Esophagus muscularis mucosa (tissue), 4 donors: ENCODE results near the gene C21orf58. TPM values are rescaled to one million over a fixed set of nuclear protein-coding genes. Genes with fewer than 3 reads are reported as not detected.
A peak's percentile ranks its signal among the peaks of the same experiment; 100 is the strongest.

Experiments
- DNase-seq: peaks from one replicate; pipeline ENCODE4 v3.0.0-alpha.2; 2017; ENCODE audit errors: extremely low spot score
- H3K27ac ChIP-seq, 4 donors: fragments of 200-600 bp; sonication (generic); replicated peaks in 1 of 4; 1 replicate in 3 of 4; 2 replicates in 1 of 4; pipeline ENCODE4 v1.5.1; 2016 to 2019; ENCODE audit warnings: mild to moderate bottlenecking in 1 of 4
- H3K27me3 ChIP-seq, 4 donors: fragments of 200-600 bp; sonication (generic); one replicate each; pipeline versions ENCODE4 v1.5.1 to v1.6.0; 2016 to 2019
- H3K36me3 ChIP-seq, 4 donors: fragments of 200-600 bp; sonication (generic); one replicate each; pipeline ENCODE4 v1.5.1; 2016 to 2019
- H3K4me1 ChIP-seq, 4 donors: fragments of 200-600 bp; sonication (generic); one replicate each; pipeline ENCODE4 v1.5.1; 2016 to 2019
- H3K4me3 ChIP-seq, 4 donors: fragments of 200-600 bp; sonication (generic); 1 replicate in 2 of 4; 2 replicates in 2 of 4; pipeline ENCODE4 v1.5.1; 2016 to 2019; ENCODE audit warnings: mild to moderate bottlenecking in 4 of 4, moderate library complexity in 1 of 4
- H3K9me3 ChIP-seq, 4 donors: fragments of 200-600 bp; sonication (generic); 1 replicate in 3 of 4; 2 replicates in 1 of 4; pipeline ENCODE4 v1.5.1; 2016 to 2019
- EP300 ChIP-seq: sonication (generic); formaldehyde crosslinking; IDR thresholded peaks from one replicate; pipeline ENCODE4 v1.6.1; 2017; ENCODE audit warnings: antibody characterized with exemption
- POLR2A ChIP-seq: fragments of 450-650 bp; IDR thresholded peaks from one replicate; pipeline ENCODE4 v1.6.1; 2017; ENCODE audit warnings: antibody characterized with exemption, moderate library complexity, mild to moderate bottlenecking, low read depth
- POLR2AphosphoS5 ChIP-seq, 2 donors: sonication (generic); formaldehyde crosslinking; IDR thresholded peaks; one replicate each; pipeline ENCODE4 v1.6.1; 2017; ENCODE audit warnings: antibody characterized with exemption in 2 of 2
- WGBS: methylation state at CpG from one replicate; pipeline ENCODE4 v1.1.5; 2018; 5-methylcytosine and 5-hydroxymethylcytosine counted together
- intact Hi-C: fragments of 100-400 bp; cut with DNase I; formaldehyde crosslinking; loops from one replicate; pipeline ENCODE4 v1.15.1; 2023
- total RNA-seq, 4 donors: library from RNA; depleted of rRNA; stranded (reverse); fragments of >200 nt; gene quantifications; one replicate each; pipeline versions ENCODE4 v1.1.0 to v1.2.1, GENCODE V29; 2016
- TF ChIP-seq, protein P1 (sequence below), 3 experiments: fragments of 200-600 bp in 2 of 3; fragments of 450-650 bp in 1 of 3; sonication (generic) in 2 of 3; IDR thresholded peaks; one replicate each; pipeline ENCODE4 v1.5.1; 2017 to 2019; ENCODE audit warnings: antibody characterized with exemption in 3 of 3, mild to moderate bottlenecking in 2 of 3, moderate library complexity in 1 of 3

The C21orf58 gene
- total RNA-seq, 4 donors from 2014 or later = 0.50 to 2.5 (median 1.7) TPM

DNA sequence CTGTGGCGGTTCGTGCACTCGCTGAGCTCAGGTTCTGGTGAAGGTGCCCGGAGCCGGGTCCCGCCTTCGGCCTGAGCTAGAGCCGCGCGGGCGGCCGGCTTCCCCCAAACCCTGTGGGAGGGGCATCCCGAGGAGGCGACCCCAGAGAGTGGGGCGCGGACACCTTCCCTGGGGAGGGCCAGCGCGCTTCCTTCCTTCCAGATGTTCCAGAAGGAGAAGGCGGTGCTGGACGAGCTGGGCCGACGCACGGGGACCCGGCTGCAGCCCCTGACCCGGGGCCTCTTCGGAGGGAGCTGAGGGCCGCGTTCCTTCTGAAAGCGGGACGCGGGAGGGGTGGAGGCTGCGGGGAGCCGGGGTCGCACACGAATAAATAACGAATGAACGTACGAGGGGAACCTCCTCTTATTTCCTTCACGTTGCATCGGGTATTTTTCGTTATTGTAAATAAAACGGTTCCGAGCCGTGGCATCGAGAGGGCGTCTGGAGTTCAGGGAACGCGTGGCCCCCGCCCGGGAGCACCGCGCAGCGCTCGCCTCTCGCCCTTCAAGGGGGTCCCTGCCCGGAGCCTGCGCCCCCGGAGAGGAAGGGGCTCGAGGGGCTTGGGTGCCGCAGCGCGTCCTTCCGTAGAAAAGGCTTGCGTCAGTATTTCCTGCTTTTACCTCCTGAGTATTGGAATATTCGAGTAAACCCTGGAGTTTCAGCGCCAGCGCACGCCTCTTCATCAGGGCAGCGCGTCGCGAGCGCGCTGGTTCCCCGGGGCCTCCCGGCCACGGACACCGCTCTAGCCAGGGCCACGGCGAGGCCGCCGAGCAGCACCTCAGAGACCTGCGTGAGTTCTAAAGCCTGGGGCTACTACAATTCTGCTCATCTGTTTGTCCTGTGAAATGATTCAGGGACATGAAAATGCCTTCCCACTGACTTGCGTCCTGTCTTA, 26.1 kb downstream of the C21orf58 start:
- H3K27ac ChIP-seq = peak overlapping the region; percentile 52 to 69 (median 62)
- peaks cover 0 to 19% (median 8%) of the 10 kb centered on the region in 4 donors for H3K36me3 ChIP-seq
- WGBS = 3% methylated on average over 54 of the region's 84 CpGs
- H3K4me3 ChIP-seq = peak overlapping the region; percentile 46 to 58 (median 52)
- peaks cover 0 to 69% (median 4%) of the 10 kb centered on the region in 4 donors for H3K27me3 ChIP-seq
- H3K4me1 ChIP-seq = peaks cover 14 to 35% (median 28%) of the 10 kb centered on the region in 4 donors
- DNase-seq = no peak
- intact Hi-C loops = no loop called here
- H3K9me3 ChIP-seq = no peaks in the 10 kb centered on the region
- TF ChIP-seq POLR2A (no peak), POLR2AphosphoS5 (IDR thresholded peaks at IDR 0.05) (no peak), EP300 (no peak)
- TF ChIP-seq, protein P1, sequence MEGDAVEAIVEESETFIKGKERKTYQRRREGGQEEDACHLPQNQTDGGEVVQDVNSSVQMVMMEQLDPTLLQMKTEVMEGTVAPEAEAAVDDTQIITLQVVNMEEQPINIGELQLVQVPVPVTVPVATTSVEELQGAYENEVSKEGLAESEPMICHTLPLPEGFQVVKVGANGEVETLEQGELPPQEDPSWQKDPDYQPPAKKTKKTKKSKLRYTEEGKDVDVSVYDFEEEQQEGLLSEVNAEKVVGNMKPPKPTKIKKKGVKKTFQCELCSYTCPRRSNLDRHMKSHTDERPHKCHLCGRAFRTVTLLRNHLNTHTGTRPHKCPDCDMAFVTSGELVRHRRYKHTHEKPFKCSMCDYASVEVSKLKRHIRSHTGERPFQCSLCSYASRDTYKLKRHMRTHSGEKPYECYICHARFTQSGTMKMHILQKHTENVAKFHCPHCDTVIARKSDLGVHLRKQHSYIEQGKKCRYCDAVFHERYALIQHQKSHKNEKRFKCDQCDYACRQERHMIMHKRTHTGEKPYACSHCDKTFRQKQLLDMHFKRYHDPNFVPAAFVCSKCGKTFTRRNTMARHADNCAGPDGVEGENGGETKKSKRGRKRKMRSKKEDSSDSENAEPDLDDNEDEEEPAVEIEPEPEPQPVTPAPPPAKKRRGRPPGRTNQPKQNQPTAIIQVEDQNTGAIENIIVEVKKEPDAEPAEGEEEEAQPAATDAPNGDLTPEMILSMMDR (IDR thresholded peaks at IDR 0.05) = no peak

DNA sequence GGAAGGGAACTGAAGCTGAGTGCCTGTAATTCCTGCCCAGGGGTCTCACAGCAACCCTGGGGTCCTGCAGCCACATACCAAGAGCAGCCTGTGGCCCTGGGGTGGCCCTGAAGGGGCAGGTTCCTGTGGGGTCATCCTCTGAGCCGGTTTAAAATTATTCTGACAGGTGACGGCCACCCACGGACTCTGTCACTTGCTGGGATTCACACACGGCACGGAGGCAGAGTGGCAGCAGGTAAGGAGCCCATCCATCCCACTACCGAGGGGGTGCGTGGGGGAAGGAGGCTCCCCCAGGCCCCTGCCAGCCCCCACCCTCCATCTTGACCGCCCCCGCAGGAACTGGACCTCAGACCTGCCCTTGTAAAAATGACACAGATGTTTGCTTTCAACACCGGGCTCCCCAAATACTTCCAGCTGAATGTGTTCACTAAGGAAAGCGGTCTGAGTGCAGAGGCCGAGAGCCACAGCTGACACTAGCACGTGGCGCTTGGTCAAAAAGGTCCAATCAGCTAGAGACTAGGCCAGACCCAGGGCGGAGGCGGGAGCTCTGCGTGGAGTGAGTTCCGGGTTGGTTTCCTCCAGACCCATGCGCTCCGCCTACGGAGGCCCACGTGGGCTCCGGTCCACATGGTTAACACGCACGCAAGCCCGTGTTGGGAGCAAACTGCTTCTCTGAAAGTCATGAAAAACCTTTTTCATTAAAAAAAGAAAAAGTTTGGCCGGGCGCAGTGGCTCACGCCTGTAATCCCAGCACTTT, 27.5 kb downstream of the C21orf58 start:
- peak overlapping the region in 3 of 4 donors; percentile 6 to 52 (median 33) for H3K4me3 ChIP-seq
- peaks cover 0 to 58% (median 4%) of the 10 kb centered on the region in 4 donors for H3K27me3 ChIP-seq
- H3K36me3 ChIP-seq = peaks cover 0 to 19% (median 14%) of the 10 kb centered on the region in 4 donors
- DNase-seq = peak; percentile 97
- 60% methylated on average over 27 of the region's 29 CpGs for WGBS
- intact Hi-C loops = no loop called here
- H3K4me1 ChIP-seq = peaks cover 14 to 35% (median 28%) of the 10 kb centered on the region in 4 donors
- TF ChIP-seq, protein P1 (IDR thresholded peaks at IDR 0.05) = no peak
- peak; percentile 35 to 50 for TF ChIP-seq POLR2AphosphoS5 (IDR thresholded peaks at IDR 0.05)
- H3K27ac ChIP-seq = peak overlapping the region; percentile 53 to 69 (median 62)
- no peaks in the 10 kb centered on the region for H3K9me3 ChIP-seq

DNA sequence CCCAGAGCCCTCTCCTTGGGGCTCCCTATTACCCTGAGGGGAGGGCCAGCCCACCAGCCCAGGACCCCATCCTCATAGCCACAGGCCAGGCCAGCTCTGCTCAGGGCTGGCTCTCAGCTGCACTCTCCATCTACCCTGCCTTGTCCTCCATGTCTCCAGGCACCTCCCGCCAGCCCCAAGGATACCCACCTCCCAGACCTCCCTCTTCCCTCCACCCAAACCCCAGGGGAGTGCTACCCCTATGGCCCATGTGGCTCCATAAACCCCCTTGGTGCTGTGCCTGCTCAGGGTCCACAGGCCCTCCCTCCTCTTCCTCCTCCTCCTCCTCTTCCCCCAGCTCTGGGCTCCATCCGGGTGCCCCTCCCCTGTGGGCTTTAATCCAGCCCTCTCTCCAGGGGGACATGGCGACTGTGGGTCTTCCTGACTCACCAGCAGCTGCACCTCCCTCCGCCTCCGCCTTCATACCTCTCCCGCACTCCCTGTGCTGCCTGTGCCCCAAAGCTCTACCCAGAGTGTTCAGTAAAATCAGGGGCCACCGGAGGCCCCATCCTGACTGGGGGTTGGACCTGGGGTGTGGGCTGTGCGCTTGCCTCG, 28.4 kb downstream of the C21orf58 start:
- peak overlapping the region in 3 of 4 donors; percentile 19 to 53 (median 20) for H3K27ac ChIP-seq
- peaks cover 0 to 51% (median 4%) of the 10 kb centered on the region in 4 donors for H3K27me3 ChIP-seq
- peaks cover 14 to 35% (median 28%) of the 10 kb centered on the region in 4 donors for H3K4me1 ChIP-seq
- H3K4me3 ChIP-seq = no peak overlapping the region
- no peak for DNase-seq
- H3K9me3 ChIP-seq = no peaks in the 10 kb centered on the region
- H3K36me3 ChIP-seq = peaks cover 0 to 18% (median 14%) of the 10 kb centered on the region in 4 donors
- intact Hi-C loops = no loop called here
- WGBS = 52% methylated on average over 8 of the region's 9 CpGs
- TF ChIP-seq, protein P1 (IDR thresholded peaks at IDR 0.05) = no peak
- TF ChIP-seq POLR2A (no peak), POLR2AphosphoS5 (IDR thresholded peaks at IDR 0.05) (no peak), EP300 (no peak)

DNA sequence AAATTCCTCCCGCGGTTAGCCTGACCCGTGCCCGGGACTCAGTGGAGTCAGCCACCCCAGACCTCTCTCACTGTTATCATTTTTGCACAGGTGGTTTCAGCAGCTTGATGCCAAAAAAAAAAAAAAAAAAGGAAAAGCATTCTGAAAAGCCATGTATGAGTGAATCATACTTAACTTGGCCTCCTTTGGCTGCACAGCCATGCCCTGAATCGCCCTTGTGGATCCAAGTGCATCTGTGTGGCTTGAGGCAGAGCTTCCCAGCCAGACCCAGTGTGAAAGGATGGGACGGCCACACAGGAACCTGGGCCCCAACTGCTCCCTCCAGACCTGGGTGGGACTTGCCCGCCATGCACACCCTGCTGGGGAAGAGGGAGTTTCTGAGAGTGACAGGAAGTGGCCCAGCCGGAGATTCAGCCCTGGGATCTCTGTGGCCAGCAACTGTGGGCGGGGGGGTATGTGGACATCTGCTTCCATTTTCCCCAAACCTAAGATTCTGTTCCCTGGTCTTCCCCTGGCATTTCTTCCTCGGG, 29.0 kb downstream of the C21orf58 start:
- H3K4me1 ChIP-seq = peaks cover 14 to 35% (median 28%) of the 10 kb centered on the region in 4 donors
- TF ChIP-seq POLR2AphosphoS5 (IDR thresholded peaks at IDR 0.05) = no peak
- no peak for TF ChIP-seq EP300
- TF ChIP-seq POLR2A = no peak
- TF ChIP-seq, protein P1 (IDR thresholded peaks at IDR 0.05) = no peak
- WGBS = 68% methylated on average over 10 of the region's 10 CpGs
- intact Hi-C loops = no loop called here
- H3K27me3 ChIP-seq = peaks cover 0 to 45% (median 4%) of the 10 kb centered on the region in 4 donors
- peaks cover 0 to 17% (median 11%) of the 10 kb centered on the region in 4 donors for H3K36me3 ChIP-seq
- peak overlapping the region in 2 of 4 donors; percentile 19 to 53 for H3K27ac ChIP-seq
- no peaks in the 10 kb centered on the region for H3K9me3 ChIP-seq
- H3K4me3 ChIP-seq = no peak overlapping the region
- no peak for DNase-seq
